Tibial nerve (tissue), 4 donors: ENCODE measurements around the gene NT5C2.

Source experiments
- CTCF ChIP-seq, 5 experiments: fragments of 200-600 bp in 3 of 5; fragments of 450-650 bp in 2 of 5; sonication (generic) in 3 of 5; IDR thresholded peaks; one replicate each; pipeline ENCODE4 v1.5.1; 2016 to 2019; ENCODE audit warnings: antibody characterized with exemption in 5 of 5, mild to moderate bottlenecking in 3 of 5, moderate library complexity in 2 of 5
- EP300 ChIP-seq, 2 donors: sonication (generic); formaldehyde crosslinking; IDR thresholded peaks; one replicate each; pipeline ENCODE4 v1.6.1; 2017; ENCODE audit warnings: antibody characterized with exemption in 2 of 2, mild to moderate bottlenecking in 1 of 2
- POLR2A ChIP-seq, 2 donors: fragments of 450-650 bp; IDR thresholded peaks; one replicate each; pipeline ENCODE4 v1.6.1; 2017; ENCODE audit warnings: antibody characterized with exemption in 2 of 2, mild to moderate bottlenecking in 2 of 2, moderate library complexity in 2 of 2

GRCh38 chr10:103157246-103157645, 35.8 kb downstream of the NT5C2 start:
- TF ChIP-seq CTCF (IDR thresholded peaks at IDR 0.05) (no peak), POLR2A (IDR thresholded peaks at IDR 0.05) (no peak), EP300 (IDR thresholded peaks at IDR 0.05) (no peak)
